ENCODE results near the gene CERS6.

CERS6 gene

DNA sequence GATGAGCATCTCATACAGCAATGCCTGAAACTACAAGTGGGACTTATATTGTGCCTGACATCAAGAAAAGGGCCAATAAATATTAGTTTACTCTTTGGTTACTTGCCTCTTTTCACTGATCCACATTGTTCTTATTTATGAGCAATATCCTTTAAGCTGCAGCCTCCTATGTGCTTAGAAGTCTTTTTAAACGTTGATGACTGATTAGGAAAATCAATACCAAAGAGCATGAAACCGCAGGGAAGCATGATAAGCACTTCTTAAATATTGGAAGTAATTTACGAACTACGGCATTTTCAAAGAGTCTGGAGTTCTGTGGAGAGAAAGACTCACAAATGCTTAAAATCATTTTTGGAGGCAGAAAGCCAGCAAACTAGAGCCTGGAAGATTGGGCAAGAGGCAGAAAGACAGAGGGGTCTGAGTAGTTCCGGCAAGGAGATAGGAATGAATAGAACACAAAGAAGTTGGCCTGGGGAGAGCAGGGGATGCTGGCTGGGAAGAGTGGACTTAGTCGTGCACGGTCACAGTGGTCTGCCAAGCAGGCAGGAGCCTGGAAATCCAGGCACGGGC, 223.8 kb downstream of the CERS6 start:
- no peak for DNase-seq

DNA sequence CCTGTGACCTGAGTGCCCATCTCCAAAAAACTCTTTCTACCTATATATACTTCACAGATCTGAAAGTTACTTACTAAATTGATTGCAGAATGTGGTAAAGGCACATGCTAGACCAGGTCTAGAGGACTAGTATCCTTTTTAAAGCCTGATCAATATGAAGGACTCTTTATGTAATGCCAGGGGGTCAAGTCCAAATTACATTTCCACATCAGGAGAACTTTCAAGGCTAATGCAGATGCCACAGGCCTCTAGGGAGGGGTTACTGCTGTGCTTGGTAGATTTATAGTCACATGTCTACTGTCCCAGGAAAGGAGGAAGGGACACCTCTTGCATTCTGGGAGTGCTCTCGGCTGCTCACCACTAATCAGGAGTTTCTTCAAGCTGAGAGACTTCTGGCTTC, 227.9 kb downstream of the CERS6 start:
- DNase-seq, result no peak

DNA sequence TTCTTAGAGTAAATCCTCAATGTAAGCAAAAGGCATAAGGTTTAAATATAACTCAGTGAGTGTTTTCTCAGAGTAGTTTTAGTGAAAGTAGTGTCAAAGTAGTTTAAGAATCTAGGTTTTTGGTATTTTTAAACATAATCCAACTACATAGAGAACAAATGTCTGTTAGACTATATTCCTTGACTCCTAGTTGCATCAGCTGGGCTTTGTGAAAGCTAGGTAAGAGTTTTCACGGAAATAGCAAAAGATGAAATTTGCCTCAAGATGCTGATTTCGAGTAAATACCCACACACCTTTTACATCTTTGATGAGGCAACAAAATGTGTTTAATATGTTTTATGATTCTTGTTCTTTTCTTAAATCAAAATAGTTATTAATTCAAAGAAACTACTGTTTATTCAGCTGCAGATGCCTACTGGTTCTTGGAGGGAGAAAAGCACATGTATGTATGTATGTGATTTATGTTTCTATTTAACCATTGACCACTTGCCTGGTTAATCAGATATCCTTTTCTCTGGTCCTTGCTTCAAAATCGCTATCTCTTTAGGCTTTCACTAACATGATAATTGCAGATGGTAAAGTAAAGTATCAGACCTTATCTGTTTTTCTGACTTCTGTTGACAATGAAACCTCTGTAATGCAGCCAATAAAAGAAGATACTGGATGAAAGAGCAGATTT, 229.0 kb downstream of the CERS6 start:
- DNase-seq, result no peak

DNA sequence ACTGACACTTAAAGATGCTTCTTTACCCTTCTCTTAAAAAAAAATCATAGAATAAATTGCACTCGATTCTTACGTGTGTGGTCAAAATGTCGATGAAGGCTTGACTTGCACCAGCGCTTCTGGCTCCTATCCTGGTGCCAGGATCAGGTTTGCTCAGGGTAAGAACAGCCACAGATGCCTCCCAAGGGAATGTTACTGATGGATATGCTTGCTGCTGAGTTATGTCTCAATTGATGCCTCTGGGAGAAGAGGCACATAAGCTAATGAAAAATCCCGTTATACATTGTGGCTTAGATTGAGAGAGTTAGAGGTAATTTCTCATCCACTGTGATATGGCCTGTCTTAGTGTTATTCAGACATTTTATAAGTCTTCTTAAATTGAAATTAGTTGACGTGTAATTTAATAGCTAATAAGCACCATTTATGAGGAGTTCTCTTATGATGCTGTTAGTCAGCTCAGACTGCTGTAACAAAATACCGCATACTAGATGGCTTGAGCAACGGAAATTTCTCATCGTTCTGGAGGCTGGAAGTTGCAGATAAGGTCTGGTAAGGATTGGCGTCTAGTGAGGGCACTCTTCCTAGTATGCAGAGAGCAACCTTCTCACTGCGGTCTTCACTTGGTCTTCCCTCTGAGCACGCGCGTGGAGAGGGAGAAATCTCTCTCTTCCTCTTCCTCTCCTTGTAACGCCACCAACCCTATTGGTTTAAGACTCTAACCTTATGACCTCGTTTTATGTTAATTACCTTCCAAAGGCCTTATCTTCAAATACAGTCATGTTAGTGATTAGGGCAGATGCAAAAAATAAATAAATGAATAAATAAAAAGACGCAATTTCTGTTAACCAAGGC, 229.8 kb downstream of the CERS6 start:
- no peak for DNase-seq

DNA sequence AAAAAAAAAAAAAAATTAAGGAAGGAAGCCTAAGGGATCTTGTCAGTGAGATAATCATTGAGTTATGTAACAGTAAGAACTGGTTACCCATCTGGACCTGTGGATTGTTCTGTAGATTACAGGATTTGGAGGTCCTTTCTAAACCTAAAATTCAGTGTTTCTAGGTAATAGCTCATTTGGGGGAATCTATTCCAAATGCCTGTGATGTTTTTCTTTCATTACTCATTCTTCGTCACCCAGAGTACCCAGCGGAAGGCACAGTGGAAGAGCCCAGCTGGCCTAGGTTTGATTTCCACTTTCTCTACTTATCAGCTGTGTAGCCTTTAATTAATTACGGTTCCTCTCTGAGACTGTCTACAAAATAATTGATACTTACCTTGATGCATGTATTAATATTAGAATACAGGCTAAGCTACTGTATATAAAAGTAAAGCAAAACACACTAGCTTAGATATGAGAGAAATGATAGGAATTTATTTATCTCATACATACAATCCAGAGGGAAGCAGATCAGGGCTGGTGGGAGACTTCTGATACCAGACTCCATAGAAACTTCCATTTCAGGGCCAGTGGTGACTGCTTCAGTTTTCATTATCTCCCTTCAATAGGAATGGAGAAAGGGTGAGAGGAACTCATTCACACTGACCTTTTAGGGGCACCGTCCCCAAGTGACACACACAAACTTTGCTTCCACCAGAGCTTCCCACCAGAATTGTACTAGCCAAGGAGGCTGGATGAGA, 230.6 kb downstream of the CERS6 start:
- DNase-seq, result no peak

DNA sequence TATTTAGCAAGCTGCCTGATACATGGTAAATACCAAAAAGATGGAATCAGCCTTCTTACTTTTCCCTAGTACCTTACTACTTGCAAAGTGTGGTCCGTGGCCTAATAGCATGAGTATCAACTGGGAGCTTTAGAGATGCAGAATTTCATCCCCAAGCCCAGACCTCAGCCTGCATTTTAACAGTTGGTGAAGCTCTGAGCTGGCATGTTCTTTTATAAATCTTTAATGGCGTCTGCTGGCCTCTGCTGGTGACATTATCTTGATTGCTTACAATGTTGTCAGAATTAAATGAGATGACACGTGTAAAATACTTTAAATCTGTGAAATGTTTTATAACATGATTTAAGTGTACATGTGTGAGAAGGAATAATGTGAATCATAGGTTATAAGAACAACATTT, 231.2 kb downstream of the CERS6 start:
- DNase-seq, result no peak

DNA sequence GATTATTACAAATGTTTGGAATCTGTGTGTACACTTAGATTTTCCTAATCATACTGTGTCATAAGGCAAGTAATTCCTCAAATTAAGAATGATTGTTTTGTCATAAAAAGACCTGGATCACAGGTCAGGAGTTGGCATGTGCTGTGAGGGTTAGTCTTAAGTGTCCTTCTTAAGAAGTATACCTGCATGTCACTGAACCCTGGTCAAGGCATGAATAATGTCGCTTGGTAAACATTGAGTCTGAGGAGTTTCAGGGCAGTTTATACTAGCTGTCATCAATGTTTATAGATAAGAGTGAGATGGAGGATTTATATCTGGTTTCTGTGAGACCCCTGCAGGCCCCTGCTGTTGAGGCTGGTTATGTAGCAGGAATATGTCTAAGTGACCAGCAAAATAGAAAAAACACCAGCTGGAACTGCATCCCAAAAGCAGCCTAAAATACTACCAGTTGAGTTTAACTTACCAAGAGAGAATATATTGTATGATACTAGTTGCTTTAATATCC, 234.4 kb downstream of the CERS6 start:
- no peak for DNase-seq

DNA sequence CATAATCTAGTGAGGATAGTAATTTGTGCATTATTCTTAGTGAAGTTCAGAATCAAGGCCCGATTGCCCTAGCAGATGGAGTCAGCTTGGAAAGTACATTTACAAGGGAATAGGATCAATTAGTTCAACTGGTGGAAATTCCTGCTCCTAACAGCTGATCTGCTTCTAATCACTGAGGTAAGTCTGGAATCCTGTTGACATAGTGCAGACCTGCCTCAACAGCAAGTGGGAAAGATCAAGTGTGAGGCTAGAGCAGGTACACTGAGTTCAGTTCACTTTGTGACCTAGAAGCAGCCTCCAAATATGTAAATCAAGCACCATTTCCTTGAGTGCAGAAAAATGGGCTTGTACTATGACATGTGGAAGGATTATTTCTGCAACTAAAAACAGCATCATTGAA, 235.1 kb downstream of the CERS6 start:
- no peak for DNase-seq

DNA sequence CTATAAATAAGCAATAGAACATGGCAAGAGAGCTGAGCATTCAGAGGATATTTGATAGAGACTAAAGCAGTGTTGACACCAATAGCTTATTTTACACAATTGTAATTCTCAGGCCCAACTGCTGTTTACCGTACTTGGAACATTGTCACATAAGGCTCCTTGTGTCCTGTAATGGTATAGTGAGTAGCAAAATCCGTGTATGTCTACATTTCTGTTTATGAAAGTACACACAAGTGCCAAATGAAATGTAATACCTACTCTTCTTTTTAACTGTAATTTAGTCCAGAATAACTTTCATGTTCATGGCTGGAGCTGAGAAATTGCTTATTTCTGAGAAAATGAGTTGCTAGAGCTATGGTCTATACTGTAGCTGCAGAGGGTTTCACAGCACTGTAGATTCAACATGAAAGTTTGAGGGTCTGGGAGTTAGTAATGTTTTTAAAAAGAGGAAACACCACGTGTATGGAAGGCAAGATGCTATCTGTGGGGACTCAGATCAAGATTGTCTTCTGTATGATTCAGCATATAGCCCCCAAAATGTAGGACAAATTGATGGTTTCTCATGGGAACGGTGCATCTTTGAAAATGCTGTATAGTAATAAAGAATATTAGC, 236.2 kb downstream of the CERS6 start:
- DNase-seq, result no peak

DNA sequence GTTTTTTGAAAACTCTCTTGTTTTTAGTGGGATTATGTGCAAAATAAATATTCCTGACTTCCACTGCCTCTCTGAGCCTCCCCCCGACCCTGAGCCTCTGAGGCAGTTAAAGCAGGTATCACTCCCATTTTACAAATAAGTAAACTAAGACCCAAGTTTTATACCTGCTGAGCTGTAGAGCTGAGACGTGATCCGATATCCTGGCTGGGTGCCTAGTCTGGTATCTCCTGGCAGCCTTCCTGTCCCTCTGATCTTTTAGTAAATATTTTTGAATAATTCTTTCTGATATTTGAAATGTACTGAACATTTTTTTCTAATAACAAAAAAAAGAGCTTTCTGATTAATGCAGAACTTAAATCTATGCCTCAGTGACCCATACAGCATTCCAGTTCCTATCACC, 238.1 kb downstream of the CERS6 start:
- DNase-seq, result no peak

DNA sequence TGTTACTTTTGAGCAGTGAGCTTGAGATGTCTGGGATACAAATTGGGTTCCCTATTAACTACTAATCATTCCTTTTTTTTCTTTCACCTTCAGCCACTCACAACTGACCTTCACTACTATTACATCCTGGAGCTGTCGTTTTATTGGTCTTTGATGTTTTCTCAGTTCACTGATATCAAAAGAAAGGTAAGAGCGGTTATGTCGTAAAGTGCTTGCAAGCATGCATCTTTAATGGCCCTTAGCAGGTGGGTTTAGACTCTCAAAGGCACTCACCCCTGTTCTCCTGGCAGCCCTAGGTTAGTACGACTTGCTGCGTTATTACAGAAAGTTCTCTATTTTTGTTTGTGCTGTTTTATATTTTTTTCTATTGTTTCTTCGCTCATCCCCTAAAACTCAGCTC, 238.8 kb downstream of the CERS6 start:
- no peak for DNase-seq

DNA sequence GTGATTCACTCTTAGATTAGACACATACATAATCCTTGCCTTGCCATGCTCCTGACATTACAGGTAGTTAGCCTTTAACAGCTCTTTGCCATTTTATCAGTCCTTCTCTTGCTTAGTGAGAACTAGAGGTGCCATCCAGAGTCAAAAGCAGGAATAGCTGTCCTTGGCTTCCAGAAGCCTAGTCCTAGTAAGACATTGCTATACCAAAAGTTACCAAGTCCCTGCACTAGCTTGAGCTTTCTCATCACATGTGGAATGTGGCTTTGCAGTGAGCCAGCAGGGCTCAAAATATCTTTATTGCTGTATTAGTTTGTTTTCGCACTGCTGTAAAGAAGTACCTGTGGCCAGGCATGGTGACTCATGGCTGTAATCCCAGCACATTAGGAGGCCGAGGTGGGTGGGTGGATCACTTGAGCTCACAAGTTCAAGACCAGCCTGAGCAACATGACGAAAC, 241.6 kb downstream of the CERS6 start:
- DNase-seq, result no peak

DNA sequence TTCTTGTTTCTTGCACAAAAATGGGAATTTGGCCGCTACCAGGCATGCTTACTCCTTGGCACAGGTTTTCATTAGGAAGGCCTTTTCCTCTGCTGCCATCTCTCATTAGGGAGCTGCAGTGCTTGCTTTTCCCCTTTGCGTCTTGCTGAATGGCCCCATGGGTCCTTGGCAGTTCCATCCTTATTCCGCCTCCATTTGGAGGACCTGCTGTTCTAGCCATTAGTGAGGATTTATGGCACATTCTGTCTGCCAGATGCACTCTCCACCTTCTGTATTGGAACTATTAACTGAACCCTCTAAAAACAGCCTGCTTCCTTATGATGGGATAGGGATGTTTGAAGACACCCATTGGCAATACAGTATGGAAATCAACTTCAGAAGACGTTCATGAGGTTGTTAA, 242.9 kb downstream of the CERS6 start:
- no peak for DNase-seq

DNA sequence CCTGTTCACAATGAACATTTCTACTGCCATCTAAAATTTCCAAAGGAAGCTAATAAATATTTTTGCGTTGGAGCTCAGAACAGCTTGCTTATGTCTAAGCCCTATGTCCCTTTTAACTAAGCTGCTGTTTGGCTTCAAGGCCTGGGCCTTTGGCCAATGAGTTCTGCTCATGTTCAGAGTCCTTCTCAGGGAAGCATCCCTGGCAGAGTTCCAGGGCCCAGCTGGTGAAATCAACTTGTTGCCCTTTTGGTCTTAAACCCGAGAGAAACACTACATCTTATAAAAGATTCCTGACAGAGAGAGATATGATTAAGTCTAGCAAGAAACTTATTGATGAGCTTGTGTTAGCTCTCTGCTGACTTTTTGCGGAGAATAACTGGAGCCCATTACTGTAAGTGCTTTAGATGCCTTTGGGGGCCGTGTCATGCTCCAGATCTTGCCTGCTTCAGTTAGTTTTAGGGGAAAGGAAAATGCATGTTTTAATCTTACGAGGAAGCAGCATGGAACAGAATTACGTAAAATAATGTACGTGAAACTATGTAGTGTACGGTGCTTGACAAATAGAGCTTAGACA, 243.9 kb downstream of the CERS6 start:
- DNase-seq, result peak; percentile 73

DNA sequence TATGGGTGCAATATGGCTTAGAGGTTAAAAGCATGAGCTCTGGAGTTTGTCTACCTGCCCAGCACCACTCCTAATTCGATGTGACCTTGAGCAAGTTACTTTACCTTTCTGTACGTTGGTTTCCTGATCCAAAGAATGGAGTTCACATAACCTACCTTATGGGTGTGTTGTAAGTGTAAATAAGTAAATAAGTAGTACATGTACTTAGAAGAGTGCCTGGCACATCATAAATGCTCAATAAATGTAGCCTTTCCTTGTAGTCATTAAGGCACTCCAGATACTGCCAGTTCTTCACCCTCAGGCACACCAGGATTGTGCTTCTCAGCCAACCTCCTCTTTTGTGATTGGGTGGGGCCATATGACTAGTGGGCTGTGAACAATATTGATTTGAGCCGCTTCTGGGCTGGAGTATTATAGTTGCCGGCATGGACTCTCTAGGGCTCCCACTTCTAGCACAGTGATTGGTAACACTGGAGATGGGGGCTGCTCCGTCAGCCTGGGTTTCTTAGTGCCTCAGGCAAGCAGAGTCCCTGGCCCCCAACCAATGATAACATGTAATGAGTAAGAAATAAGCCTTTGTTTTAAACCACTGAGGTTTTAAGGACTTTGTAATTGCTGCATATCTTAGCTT, 244.7 kb downstream of the CERS6 start:
- DNase-seq, result no peak

DNA sequence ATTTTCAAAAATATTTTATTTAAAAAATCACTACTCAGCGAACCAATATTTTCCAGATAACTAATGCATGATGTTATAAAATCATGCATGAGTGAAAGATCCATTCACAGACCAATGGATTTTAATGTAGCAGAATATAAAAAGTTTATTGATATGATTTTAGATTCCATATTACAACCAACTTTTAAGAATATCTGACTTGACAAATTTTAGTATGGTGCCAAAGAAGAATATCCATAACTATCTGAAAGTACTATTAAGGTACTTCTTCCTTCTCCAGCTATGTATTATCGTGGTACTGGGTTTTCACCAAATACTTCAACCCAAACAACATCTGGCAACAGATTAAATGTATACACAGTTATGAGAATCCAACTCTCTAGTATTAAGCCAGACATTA, 246.5 kb downstream of the CERS6 start:
- DNase-seq, result no peak

DNA sequence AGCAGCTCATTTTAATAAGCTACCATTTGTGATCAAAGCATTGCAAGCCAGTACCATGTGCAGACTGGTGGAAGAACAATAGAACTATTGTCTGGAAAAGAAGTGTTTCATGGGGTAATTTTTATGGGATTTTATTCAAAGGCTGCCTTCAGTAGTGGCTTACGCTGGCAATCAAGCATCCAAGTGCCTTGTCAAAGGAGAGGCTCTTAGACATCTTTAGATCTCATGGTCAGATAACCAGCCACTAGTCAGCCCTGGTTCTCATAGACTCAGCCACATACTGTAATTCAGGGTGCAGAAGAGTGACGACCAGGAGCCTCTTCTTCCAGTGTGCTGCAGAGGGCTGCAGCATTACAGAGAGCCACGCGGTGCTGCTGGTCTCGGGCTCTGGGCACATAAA, 247.9 kb downstream of the CERS6 start:
- no peak for DNase-seq

DNA sequence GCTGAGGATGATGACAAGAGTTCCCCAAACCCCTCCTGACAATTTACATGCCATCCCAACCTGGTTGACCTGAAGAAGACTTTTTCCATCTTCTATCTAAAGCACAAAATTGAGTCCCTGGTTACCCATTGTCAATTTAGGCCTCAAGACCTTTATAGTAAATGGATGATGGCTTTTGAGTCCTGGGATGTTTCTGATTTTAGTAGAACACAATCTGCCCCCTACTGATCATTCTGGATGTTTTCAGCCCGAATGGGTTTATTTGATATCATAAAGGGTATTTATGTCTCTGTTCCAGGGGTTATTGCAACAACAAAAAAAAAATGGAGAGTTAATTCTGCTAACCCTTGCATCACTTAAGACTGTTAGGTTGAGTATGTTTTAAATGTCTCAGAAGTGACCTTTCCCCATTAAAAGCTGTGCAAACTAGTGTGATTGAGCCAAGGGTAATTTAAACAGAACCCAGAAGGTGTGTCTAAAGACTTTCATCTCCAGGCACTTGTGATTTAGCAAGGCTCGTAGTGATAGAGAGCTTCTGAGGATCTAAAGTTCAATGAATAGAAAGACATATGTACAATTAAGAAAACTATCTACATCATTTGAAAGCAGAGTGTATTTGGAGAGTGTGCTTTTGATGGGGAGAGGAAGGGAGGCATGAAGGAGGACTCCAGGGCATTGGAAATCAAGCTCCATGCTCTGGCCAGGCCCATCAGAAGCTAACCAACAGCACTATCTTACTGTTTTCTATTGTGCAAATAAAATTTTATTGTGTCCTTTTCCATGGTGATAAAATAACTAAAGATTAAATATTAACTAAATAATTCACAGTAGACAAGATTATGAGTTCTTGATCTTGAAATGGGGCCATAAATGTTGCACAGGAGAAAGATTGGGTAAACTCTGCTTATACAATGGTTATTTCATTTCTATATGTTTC, 249.7 kb downstream of the CERS6 start:
- DNase-seq, result no peak

DNA sequence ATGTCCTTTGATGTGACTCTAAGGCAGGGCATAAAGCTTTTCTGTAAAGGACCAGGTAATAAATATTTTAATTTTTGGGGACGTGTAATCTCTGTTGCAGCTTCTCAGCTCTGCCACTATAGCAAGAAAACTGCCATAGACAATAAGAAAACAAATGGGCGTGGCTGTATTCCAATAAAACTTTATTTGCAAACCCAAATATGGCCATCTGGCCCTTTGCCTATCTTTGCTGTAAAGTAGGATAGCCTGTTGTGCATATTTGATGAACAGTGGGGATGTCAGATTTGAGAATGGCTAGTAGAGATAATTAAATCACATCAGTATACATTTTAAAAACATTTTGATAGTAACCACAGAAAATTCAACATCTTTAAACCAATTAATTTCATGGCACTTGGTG, 250.7 kb downstream of the CERS6 start:
- DNase-seq, result no peak

DNA sequence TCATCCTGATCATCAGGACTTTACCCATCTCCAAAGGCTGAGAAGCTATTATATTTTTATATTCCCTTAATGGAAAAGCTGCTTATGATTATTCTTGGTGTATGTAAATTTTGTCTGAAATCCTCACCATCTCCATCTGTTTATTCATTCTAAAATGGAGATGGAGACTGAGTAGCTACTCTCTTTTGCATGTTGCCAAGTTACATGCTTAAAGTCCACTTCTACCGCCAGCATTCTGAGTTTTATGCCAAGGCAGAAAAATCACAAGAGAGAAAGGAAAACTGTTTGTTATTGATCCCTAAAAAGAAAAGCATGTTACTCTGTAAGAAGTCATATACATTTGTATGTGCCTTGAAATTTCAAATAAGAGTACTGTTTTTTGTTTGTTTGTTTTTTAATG, 252.0 kb downstream of the CERS6 start:
- no peak for DNase-seq
